ENCODE results near the gene RIOK2. TPM values are rescaled to one million over a fixed set of nuclear protein-coding genes. Genes with fewer than 3 reads are reported as not detected.
"Not testable (repeated sequence)": the region's sequence is repeated elsewhere in the genome, so short reads cannot be mapped to it uniquely, and the experiment has no call there.

RIOK2 gene
- total RNA-seq, 2 experiments from 2014 or later = 22.7 to 25.2 TPM

GRCh38 chr5:97192580-97193354 is 9.7 kb upstream of the RIOK2 start:
- H3K9me3 Mint-ChIP-seq = peaks cover 24% of the 10 kb centered on the region
- peaks cover 12% of the 10 kb centered on the region for H3K36me3 Mint-ChIP-seq (ENCODE audit: low read depth)
- ChIA-PET POLR2A (no interaction called here), CTCF (no interaction called here)
- H3K4me1 Mint-ChIP-seq = peaks cover 10% of the 10 kb centered on the region
- peaks cover 14% of the 10 kb centered on the region for H3K27me3 Mint-ChIP-seq
- no peak overlapping the region for H3K4me3 Mint-ChIP-seq
- H3K27ac Mint-ChIP-seq = no peak overlapping the region
- no peak for DNase-seq

GRCh38 chr5:97191893-97192292 is 8.8 kb upstream of the RIOK2 start:
- CTCF ChIA-PET = no interaction called here
- H3K4me3 Mint-ChIP-seq = no peak overlapping the region
- H3K36me3 Mint-ChIP-seq (ENCODE audit: low read depth) = peaks cover 12% of the 10 kb centered on the region
- H3K27ac Mint-ChIP-seq = no peak overlapping the region
- no peak for DNase-seq
- peaks cover 24% of the 10 kb centered on the region for H3K9me3 Mint-ChIP-seq
- POLR2A ChIA-PET = no interaction called here
- peaks cover 10% of the 10 kb centered on the region for H3K4me1 Mint-ChIP-seq
- H3K27me3 Mint-ChIP-seq = peaks cover 19% of the 10 kb centered on the region

- POLR2A ChIA-PET, H3K4me3 Mint-ChIP-seq, CTCF ChIA-PET, H3K27ac Mint-ChIP-seq, DNase-seq: not testable (repeated sequence)
- Mint-ChIP-seq H3K36me3 (ENCODE audit: low read depth) (peaks cover 14% of the 10 kb centered on the region), H3K4me1 (peaks cover 10% of the 10 kb centered on the region), H3K9me3 (peaks cover 25% of the 10 kb centered on the region), H3K27me3 (peaks cover 23% of the 10 kb centered on the region)
Measured at GRCh38 chr5:97189523-97189922, 6.5 kb upstream of the RIOK2 start.

GRCh38 chr5:97183930-97184213 is 825 bp upstream of the RIOK2 start:
- Mint-ChIP-seq H3K27ac (peak overlapping the region; percentile 100), H3K4me1 (peaks cover 32% of the 10 kb centered on the region), H3K27me3 (peaks cover 9% of the 10 kb centered on the region), H3K9me3 (peaks cover 5% of the 10 kb centered on the region), H3K36me3 (ENCODE audit: low read depth) (peaks cover 28% of the 10 kb centered on the region), H3K4me3 (peak overlapping the region; percentile 84)
- CTCF ChIA-PET = no interaction called here
- DNase-seq = no peak
- POLR2A ChIA-PET = no interaction called here

- no peak for DNase-seq
- Mint-ChIP-seq H3K36me3 (ENCODE audit: low read depth) (peaks cover 38% of the 10 kb centered on the region), H3K4me1 (peaks cover 32% of the 10 kb centered on the region), H3K9me3 (peaks cover 5% of the 10 kb centered on the region), H3K27me3 (peaks cover 9% of the 10 kb centered on the region), H3K4me3 (peak overlapping the region; percentile 84), H3K27ac (peak overlapping the region; percentile 100)
- ChIA-PET CTCF (interaction anchor here (0.7 kb wide), 2 partner anchors 356 to 484 kb away, joined by 3 to 4 read pairs; no protein-coding TSS in a partner anchor), POLR2A (no interaction called here)
Measured at GRCh38 chr5:97182571-97183099, 412 bp downstream of the RIOK2 start.

GRCh38 chr5:97181856-97182545 is 1.0 kb downstream of the RIOK2 start:
- CTCF ChIA-PET = no interaction called here
- POLR2A ChIA-PET = no interaction called here

GRCh38 chr5:97179457-97179856 is 3.6 kb downstream of the RIOK2 start:
- POLR2A ChIA-PET, H3K4me3 Mint-ChIP-seq, H3K9me3 Mint-ChIP-seq, DNase-seq, H3K27ac Mint-ChIP-seq, CTCF ChIA-PET, H3K27me3 Mint-ChIP-seq: not testable (repeated sequence)
- H3K4me1 Mint-ChIP-seq = peaks cover 30% of the 10 kb centered on the region
- peaks cover 56% of the 10 kb centered on the region for H3K36me3 Mint-ChIP-seq (ENCODE audit: low read depth)

More at GRCh38 chr5:97181856-97182545, 1.0 kb downstream of the RIOK2 start:
- Mint-ChIP-seq H3K27ac (peak overlapping the region; percentile 100), H3K36me3 (ENCODE audit: low read depth) (peaks cover 42% of the 10 kb centered on the region), H3K4me1 (peaks cover 32% of the 10 kb centered on the region), H3K9me3 (peaks cover 5% of the 10 kb centered on the region), H3K27me3 (peaks cover 5% of the 10 kb centered on the region), H3K4me3 (peak overlapping the region; percentile 84)
- no peak for DNase-seq

GRCh38 chr5:97172227-97172626 is 10.8 kb downstream of the RIOK2 start:
- Mint-ChIP-seq H3K36me3 (ENCODE audit: low read depth) (peaks cover 59% of the 10 kb centered on the region), H3K27me3 (no peaks in the 10 kb centered on the region), H3K9me3 (no peaks in the 10 kb centered on the region), H3K4me1 (peaks cover 6% of the 10 kb centered on the region), H3K27ac (no peak overlapping the region), H3K4me3 (no peak overlapping the region)
- ChIA-PET CTCF (no interaction called here), POLR2A (no interaction called here)
- no peak for DNase-seq

- H3K27me3 Mint-ChIP-seq = no peaks in the 10 kb centered on the region
- peaks cover 9% of the 10 kb centered on the region for H3K4me1 Mint-ChIP-seq
- no peaks in the 10 kb centered on the region for H3K9me3 Mint-ChIP-seq
- CTCF ChIA-PET = no interaction called here
- no peak overlapping the region for H3K27ac Mint-ChIP-seq
- no peak for DNase-seq
- POLR2A ChIA-PET = no interaction called here
- no peak overlapping the region for H3K4me3 Mint-ChIP-seq
- H3K36me3 Mint-ChIP-seq (ENCODE audit: low read depth) = peaks cover 53% of the 10 kb centered on the region
Measured at GRCh38 chr5:97171703-97172102, 11.3 kb downstream of the RIOK2 start.

- ChIA-PET CTCF (interaction anchor here (0.5 to 2.1 kb wide), 5 partner anchors 10 to 562 kb away, joined by 3 to 6 read pairs (median 3); no protein-coding TSS in a partner anchor), POLR2A (no interaction called here)
Measured at GRCh38 chr5:97167435-97167834, 15.6 kb downstream of the RIOK2 start.

GRCh38 chr5:97165726-97166125 is 17.3 kb downstream of the RIOK2 start:
- no peak for DNase-seq
- ChIA-PET CTCF (no interaction called here), POLR2A (no interaction called here)
- Mint-ChIP-seq H3K9me3 (no peaks in the 10 kb centered on the region), H3K4me1 (peaks cover 23% of the 10 kb centered on the region), H3K27ac (no peak overlapping the region), H3K36me3 (ENCODE audit: low read depth) (peaks cover 32% of the 10 kb centered on the region), H3K27me3 (no peaks in the 10 kb centered on the region), H3K4me3 (no peak overlapping the region)

More at GRCh38 chr5:97167435-97167834, 15.6 kb downstream of the RIOK2 start:
- Mint-ChIP-seq H3K4me1 (peaks cover 21% of the 10 kb centered on the region), H3K27me3 (no peaks in the 10 kb centered on the region), H3K9me3 (no peaks in the 10 kb centered on the region), H3K36me3 (ENCODE audit: low read depth) (peaks cover 40% of the 10 kb centered on the region), H3K27ac (peak overlapping the region; percentile 61), H3K4me3 (peak overlapping the region; percentile 26)
- no peak for DNase-seq

- Mint-ChIP-seq H3K27me3 (no peaks in the 10 kb centered on the region), H3K27ac (no peak overlapping the region), H3K9me3 (no peaks in the 10 kb centered on the region), H3K36me3 (ENCODE audit: low read depth) (peaks cover 29% of the 10 kb centered on the region), H3K4me3 (no peak overlapping the region), H3K4me1 (peaks cover 23% of the 10 kb centered on the region)
- no peak for DNase-seq
- ChIA-PET POLR2A (no interaction called here), CTCF (no interaction called here)
Measured at GRCh38 chr5:97164846-97165245, 18.2 kb downstream of the RIOK2 start.

GRCh38 chr5:97163790-97164285 is 19.2 kb downstream of the RIOK2 start:
- Mint-ChIP-seq H3K27ac (no peak overlapping the region), H3K9me3 (no peaks in the 10 kb centered on the region), H3K27me3 (no peaks in the 10 kb centered on the region), H3K4me3 (no peak overlapping the region), H3K4me1 (peaks cover 23% of the 10 kb centered on the region), H3K36me3 (ENCODE audit: low read depth) (peaks cover 32% of the 10 kb centered on the region)
- no peak for DNase-seq
- ChIA-PET POLR2A (no interaction called here), CTCF (interaction anchor here (0.8 kb wide), 2 partner anchors 14 to 411 kb away, joined by 3 read pairs; no protein-coding TSS in a partner anchor)

All from activated CD4-positive, alpha-beta T cell treated with anti-CD3 and anti-CD28 coated beads, Interleukin-2, amount 10 ng/mL, durations not matched to agents 7 days and 5 days (primary cell).